Measurements from ENCODE around the gene SYNE3.
A peak's percentile ranks its signal among the peaks of the same experiment; 100 is the strongest.

The SYNE3 gene

GRCh38 chr14:95540236-95540855 lies 23.9 kb upstream of the SYNE3 start:
- DNase-seq (ENCODE audit: low spot score): no peak

GRCh38 chr14:95538801-95539509 lies 22.5 kb upstream of the SYNE3 start:
- DNase-seq (ENCODE audit: low spot score): no peak

DNA sequence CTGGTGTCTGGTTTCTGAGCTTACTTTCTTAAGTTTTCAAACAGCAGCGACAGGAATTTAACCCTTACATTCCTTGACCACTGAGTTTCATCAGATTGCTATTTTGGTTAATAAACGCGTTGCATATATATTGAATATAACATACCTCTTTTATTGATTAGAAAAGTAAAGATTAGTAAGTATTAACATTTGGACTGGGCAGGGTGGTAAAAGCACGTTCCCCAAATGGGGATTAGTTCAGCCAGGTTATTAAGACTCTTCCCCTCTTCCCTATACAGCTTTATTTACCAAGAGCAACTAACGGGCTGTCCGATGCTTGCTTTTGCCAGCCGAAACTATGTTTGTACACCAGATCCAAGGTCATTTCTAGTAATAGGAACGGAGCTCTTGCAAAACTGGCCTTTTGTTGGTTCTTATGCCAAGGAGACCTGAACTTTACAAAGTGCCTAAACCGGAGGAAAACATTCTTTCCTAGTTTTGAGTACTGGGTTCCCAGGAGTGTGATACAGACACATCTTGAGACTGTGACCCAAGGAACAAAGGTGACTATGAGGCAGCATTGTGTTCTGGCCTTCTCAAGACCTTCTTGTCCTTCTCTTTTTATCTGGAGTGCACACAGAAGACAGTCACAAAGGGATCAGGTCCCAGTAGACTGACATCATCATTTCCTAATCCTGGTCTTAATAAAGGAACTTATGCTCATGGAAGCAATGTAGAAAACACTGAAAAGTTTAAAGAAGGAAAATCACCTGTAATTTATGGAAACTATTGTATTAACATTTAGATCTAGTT lies 21.0 kb upstream of the SYNE3 start:
- no peak for DNase-seq (ENCODE audit: low spot score)

DNA sequence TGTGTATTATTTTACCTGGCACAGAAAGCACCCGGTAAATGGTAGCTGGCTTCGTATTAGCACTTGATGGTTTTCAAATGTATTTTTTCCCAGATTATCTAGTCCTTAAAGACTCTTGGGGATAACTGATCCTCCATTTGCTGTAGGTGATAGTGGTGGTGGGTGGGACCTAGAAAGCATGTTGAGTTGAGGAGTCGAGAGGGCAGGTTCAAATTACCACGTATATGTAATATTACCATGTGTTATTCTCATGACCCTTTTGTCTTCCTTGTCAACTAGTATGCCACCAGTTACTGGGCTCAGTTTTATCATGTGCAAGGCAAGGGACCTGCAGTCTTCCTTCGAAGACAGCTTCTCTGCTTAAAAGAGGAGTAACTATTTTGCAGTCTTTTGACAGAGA lies 20.2 kb upstream of the SYNE3 start:
- no peak for DNase-seq (ENCODE audit: low spot score)

DNA sequence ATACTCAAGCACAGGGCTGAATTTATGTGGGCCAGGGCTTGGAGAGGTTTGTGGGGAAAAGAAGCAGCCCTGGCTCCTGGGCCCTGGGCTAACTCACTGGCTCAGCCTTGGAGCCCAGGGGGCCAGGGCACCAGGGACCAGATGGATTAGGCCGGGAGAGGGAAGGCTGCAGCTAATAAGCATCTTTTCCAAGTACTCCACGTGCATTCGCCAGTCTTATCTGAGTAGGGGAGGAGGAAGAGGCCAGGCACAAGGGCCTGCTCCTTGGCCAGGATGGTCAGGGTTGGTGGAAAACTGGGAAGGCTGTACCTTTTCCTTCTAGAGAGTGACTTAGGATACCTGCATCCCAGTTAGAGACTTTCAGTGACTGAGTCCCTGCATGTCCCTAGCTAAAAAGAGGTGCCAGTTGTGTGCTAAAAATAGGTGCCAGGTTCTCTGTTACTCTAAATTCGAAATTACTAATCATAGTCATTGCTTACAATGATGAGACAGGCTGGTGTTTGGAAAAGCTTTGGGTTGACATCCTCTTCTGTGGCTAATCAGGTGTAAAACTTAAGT lies 19.7 kb upstream of the SYNE3 start:
- DNase-seq (ENCODE audit: low spot score): no peak

DNA sequence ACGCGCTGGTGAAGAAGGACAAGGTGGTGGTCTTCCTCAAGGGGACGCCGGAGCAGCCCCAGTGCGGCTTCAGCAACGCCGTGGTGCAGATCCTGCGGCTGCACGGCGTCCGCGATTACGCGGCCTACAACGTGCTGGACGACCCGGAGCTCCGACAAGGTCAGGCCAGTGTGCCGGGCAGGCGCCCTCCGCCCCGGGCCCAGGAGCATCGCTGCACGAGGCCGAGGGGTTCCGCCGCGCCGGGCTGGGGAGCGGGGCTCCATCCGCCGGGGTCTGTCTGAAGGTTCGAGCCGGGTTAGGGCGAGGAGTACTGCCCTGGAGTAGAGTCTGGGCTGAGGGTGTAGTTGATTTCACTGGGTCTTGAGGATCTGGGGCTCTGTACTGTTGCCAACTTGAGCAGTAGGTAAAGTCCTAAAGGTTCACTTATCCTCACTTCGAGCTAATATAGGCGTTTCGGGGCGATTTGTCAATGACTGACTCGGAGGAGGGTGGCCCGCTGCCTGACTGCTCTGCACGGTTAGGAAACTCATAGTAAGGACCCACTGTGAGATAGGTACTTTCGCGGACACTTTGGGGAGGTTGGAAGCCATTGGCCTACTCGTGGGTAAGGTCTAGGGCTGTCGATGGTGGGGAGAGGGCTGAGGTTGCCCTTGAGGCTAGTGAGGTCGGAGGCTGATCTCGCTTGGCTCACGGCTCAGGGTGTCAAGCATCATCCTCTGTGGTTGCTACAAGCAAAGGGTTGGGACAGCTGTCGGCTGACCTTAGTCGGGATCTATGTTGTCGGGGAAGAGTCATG lies 19.0 kb upstream of the SYNE3 start:
- DNase-seq (ENCODE audit: low spot score): no peak

DNA sequence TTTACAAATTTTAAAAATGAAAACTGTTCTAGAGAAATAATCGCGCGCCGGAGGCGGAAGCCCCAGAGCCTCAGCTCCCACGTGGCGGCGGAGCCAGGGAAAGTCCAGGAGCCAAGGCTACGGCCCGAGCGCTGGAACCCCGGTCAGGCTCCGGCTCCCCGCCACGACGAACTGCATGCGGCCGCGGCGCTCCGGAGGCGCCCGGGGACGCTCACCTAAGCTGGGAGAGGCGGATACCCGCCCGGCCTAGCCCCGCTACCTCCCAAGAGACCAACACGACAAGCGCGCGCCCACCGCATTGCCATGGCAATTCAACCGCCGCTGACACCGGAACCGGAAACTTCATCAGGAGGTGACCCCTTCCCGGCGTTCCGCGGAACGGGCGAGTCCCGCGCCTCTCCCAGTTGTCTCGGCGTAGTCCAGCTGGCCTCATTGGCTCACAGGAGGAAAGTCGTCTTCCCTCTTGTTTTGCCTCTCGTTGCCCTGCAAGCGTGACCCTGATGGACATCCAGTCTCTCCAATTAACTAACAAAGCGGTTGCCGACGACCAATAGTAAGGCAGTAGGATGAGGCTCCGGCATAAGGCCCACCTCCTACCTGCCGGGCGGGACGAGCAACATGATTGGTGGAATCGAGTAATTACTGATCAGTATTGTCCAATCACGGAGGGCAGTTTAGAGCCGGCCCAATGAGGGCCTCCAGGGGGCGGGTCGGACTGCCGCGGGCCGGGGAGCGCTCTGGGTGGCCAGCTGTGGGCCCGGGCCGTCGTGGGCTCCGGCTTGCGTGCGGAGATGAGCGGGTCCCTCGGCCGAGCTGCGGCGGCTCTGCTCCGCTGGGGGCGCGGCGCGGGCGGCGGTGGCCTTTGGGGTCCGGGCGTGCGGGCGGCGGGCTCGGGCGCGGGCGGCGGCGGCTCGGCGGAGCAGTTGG lies 18.1 kb upstream of the SYNE3 start, which contains the start of gene GLRX5:
GLRX5 (plus strand) TSS at position 752 of the 927 bp plus-strand sequence; CDS start at position 792, 40 bp downstream.
- DNase-seq (ENCODE audit: low spot score): peak; percentile 100

DNA sequence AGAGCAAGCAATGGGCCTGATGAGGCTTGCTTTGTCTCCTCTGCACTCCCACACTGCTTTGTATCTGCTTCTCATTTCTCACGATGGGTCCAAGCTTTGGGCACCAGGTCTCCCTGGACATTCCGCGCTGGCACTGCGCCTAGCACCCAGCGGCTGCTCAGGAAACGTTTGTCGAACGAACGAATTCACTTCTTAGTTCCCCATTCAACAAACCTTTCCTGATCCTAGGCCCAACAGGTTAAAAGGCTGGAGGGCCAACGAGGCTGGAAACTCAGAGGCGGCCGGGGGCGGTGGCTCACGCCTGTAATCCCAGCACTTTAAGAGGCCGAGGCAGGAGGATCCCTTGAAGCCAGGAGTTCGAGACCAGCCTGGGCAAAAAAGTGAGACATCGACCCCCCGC lies 17.4 kb upstream of the SYNE3 start:
- DNase-seq (ENCODE audit: low spot score): no peak

GRCh38 chr14:95533391-95533821 lies 17.0 kb upstream of the SYNE3 start:
- DNase-seq (ENCODE audit: low spot score): no peak

GRCh38 chr14:95531969-95532368 lies 15.5 kb upstream of the SYNE3 start:
- DNase-seq (ENCODE audit: low spot score): no peak

- no peak for DNase-seq (ENCODE audit: low spot score)
Measured at GRCh38 chr14:95531473-95531872, 15.0 kb upstream of the SYNE3 start.

DNA sequence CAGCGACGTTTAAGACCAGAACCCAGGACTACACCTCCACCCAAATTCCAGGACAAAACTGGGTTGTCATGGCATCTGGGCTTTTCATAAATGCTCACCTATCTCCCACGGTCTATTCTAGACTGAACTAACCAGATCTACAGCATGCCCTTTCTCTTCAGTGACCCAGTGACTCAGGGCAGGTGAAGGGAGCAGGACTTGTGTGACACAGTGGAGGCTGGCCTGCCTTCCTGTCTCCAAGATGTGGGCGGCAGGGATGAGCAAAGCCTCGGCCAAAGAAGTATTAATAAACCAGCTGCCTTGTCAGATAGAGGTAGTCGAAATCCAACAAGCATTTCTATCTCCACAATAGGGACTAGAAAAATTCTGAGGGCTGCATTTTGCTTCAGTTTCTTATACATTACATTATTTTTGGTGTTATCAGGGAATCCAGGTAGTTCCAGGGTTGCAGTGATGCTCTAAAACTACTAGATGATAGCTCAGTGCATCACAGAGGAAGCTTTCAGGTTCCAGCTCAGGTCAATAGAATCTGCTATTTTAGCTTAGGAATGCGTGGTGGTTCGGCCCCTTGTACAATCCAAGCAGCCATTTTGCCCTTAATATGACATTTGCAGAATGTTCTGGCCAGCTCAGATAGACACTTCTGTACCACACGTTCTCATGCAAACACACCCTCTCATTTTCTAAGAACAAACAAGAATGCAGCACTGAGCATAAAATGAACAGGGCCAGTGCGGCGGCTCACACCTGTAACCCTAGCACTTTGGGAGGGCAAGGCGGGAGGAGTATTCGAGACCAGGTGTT lies 14.2 kb upstream of the SYNE3 start:
- no peak for DNase-seq (ENCODE audit: low spot score)

- DNase-seq (ENCODE audit: low spot score): no peak
Measured at GRCh38 chr14:95529216-95529615, 12.8 kb upstream of the SYNE3 start.

GRCh38 chr14:95527387-95528002 lies 11.0 kb upstream of the SYNE3 start:
- peak; percentile 77 for DNase-seq (ENCODE audit: low spot score)

GRCh38 chr14:95526483-95527386 lies 10.3 kb upstream of the SYNE3 start:
- no peak for DNase-seq (ENCODE audit: low spot score)

GRCh38 chr14:95525999-95526398 lies 9.5 kb upstream of the SYNE3 start:
- DNase-seq (ENCODE audit: low spot score): no peak

GRCh38 chr14:95524706-95525512 lies 8.5 kb upstream of the SYNE3 start:
- DNase-seq (ENCODE audit: low spot score): no peak

Measured in CD4-positive, alpha-beta T cell treated with Interleukin-15 for 4 hours (primary cell).